A673 (cell line): Measurements from ENCODE around the gene USP14. TPM values are rescaled to one million over a fixed set of nuclear protein-coding genes. Genes with fewer than 3 reads are reported as not detected.

Source experiments
- BruUV-seq: library from RNA; stranded (reverse); fragments of 400-500 nt; replicated peaks from 2 replicates; lab custom pipeline; 2021; lab: Mats Ljungman, UMichigan
- CTCF ChIA-PET: fragments of 300-600 bp; sonication (Branson Sonifier 250); formaldehyde crosslinking; loops from one replicate; lab custom pipeline; 2022; ENCODE audit warnings: antibody characterized with exemption; lab: Charles Lee
- POLR2A ChIA-PET: fragments of 300-600 bp; sonication (Branson Sonifier 250); formaldehyde crosslinking; loops from one replicate; lab custom pipeline; 2022; ENCODE audit warnings: antibody characterized with exemption; ENCODE audit not compliant: low non-redundant PET; lab: Charles Lee
- DNase-seq: peaks from one replicate; pipeline ENCODE4 v3.0.0-alpha.2; 2015; ENCODE audit warnings: low spot score
- H3K27ac ChIP-seq: fragments of 200-600 bp; sonication (generic); 2 replicates; pipeline ENCODE4 v1.5.1; 2016; ENCODE audit warnings: mixed run types, low read depth, mild to moderate bottlenecking, mixed read lengths, antibody characterized with exemption, low read length; ENCODE audit not compliant: poor library complexity, severe bottlenecking
- H3K27me3 ChIP-seq: fragments of 200-600 bp; sonication (generic); replicated peaks from 2 replicates; pipeline ENCODE4 v1.6.1; 2017; ENCODE audit warnings: mixed run types, low read depth, mild to moderate bottlenecking, mixed read lengths, antibody characterized with exemption, low read length; ENCODE audit not compliant: insufficient read depth, poor library complexity
- H3K36me3 ChIP-seq: fragments of 200-600 bp; sonication (generic); 2 replicates; pipeline ENCODE4 v1.6.1; 2016; ENCODE audit warnings: mixed run types, mild to moderate bottlenecking, mixed read lengths, antibody characterized with exemption, low read length; ENCODE audit not compliant: insufficient read depth, poor library complexity, severe bottlenecking
- H3K4me1 ChIP-seq: fragments of 200-600 bp; sonication (generic); 2 replicates; pipeline ENCODE4 v1.6.1; 2017; ENCODE audit warnings: mixed run types, mild to moderate bottlenecking, mixed read lengths, antibody characterized with exemption, low read length; ENCODE audit not compliant: insufficient read depth, poor library complexity, severe bottlenecking
- H3K4me3 ChIP-seq: fragments of 200-600 bp; sonication (generic); 2 replicates; pipeline ENCODE4 v1.5.1; 2016; ENCODE audit warnings: low read depth, mixed run types, mild to moderate bottlenecking, mixed read lengths, low read length; ENCODE audit not compliant: poor library complexity, severe bottlenecking
- H3K9me3 ChIP-seq: fragments of 200-600 bp; sonication (generic); 2 replicates; pipeline ENCODE4 v1.6.1; 2016; ENCODE audit warnings: mixed run types, low read depth, mild to moderate bottlenecking, mixed read lengths, antibody characterized with exemption, low read length; ENCODE audit not compliant: poor library complexity, severe bottlenecking
- EZH2 ChIP-seq: fragments of 200-600 bp; sonication (generic); IDR thresholded peaks from 2 replicates; pipeline ENCODE4 v1.6.1; 2017; ENCODE audit warnings: borderline replicate concordance, low read depth, mild to moderate bottlenecking, mixed read lengths, antibody characterized with exemption, low read length; ENCODE audit not compliant: poor library complexity, severe bottlenecking
- intact Hi-C: fragments of 100-400 bp; cut with micrococcal nuclease; formaldehyde crosslinking; loops from one replicate; pipeline ENCODE4 v1.10.0; 2022; ENCODE audit not compliant: unreplicated experiment
- total RNA-seq: library from RNA; stranded (reverse); gene quantifications from 2 replicates; pipeline ENCODE4 v1.2.3, GENCODE V29; 2021
- TF ChIP-seq, protein P1 (sequence below): fragments of 300-800, 200-600 bp; sonication (generic); conservative IDR thresholded peaks from 2 replicates; pipeline ENCODE4 v1.5.1; 2017; ENCODE audit warnings: low read depth, mild to moderate bottlenecking, antibody characterized with exemption, low read length, moderate library complexity, mixed read lengths

The USP14 gene
- total RNA-seq, 1 experiment from 2014 or later, result 148 TPM

DNA sequence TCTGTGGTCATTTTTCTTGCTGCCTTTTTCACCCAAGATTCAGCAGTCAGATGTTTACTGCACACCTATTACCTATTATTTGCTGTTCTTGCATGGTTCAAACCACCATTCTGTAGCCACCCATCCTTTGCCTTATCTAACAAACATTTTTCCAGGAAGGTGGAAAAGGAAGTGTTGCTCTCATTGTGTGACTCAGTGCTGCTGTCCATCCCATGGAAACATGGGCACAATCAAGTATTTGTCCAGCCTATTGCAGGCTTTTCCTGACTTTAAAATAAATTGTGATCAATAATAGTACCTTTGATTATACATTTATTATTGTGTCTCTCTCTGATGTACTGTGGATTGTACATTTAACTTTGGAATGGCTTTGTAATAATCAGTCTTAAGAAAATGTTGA lies 53.2 kb downstream of the USP14 start:
- CTCF ChIA-PET, result no interaction called here
- peaks cover 63% of the 10 kb centered on the region for H3K36me3 ChIP-seq
- no peak overlapping the region for H3K27ac ChIP-seq
- DNase-seq, result no peak
- TSS peak; percentile 59 for BruUV-seq
- no peak for TF ChIP-seq EZH2
- TF ChIP-seq, protein P1, sequence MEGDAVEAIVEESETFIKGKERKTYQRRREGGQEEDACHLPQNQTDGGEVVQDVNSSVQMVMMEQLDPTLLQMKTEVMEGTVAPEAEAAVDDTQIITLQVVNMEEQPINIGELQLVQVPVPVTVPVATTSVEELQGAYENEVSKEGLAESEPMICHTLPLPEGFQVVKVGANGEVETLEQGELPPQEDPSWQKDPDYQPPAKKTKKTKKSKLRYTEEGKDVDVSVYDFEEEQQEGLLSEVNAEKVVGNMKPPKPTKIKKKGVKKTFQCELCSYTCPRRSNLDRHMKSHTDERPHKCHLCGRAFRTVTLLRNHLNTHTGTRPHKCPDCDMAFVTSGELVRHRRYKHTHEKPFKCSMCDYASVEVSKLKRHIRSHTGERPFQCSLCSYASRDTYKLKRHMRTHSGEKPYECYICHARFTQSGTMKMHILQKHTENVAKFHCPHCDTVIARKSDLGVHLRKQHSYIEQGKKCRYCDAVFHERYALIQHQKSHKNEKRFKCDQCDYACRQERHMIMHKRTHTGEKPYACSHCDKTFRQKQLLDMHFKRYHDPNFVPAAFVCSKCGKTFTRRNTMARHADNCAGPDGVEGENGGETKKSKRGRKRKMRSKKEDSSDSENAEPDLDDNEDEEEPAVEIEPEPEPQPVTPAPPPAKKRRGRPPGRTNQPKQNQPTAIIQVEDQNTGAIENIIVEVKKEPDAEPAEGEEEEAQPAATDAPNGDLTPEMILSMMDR, result no peak
- no peaks in the 10 kb centered on the region for H3K4me1 ChIP-seq
- H3K9me3 ChIP-seq, result no peaks in the 10 kb centered on the region
- intact Hi-C loops, result no loop called here
- no peak overlapping the region for H3K4me3 ChIP-seq
- POLR2A ChIA-PET, result no interaction called here
- no peaks in the 10 kb centered on the region for H3K27me3 ChIP-seq

DNA sequence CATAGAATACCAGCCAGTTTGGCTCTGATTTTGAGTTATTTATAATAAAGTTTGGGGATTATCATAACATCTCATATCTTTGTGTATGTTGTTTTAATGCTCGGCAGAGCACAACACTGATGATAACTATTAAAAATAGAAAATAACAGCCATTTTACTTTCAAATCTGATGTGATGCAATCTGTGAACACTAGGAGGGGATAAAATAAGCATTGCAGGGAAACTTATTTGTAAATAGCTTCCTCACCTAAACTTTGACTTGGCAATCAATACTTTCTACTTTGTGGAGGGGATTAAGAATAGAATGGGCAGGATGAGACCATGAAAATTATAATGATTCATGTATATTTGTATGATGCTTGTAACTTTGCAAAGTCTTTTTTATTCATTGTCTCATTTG lies 54.4 kb downstream of the USP14 start:
- no peak for DNase-seq
- H3K27me3 ChIP-seq, result no peaks in the 10 kb centered on the region
- intact Hi-C loops, result no loop called here
- no TSS peak for BruUV-seq
- ChIA-PET CTCF (no interaction called here), POLR2A (interaction anchor here (0.6 kb wide), 1 partner anchor 23 kb away, joined by 4 read pairs; no protein-coding TSS in a partner anchor)
- H3K9me3 ChIP-seq, result no peaks in the 10 kb centered on the region
- TF ChIP-seq, protein P1, result peak; percentile 28; the same call in 1 of the 2 replicates
- TF ChIP-seq EZH2, result no peak
- H3K27ac ChIP-seq, result no peak overlapping the region
- no peaks in the 10 kb centered on the region for H3K4me1 ChIP-seq
- H3K36me3 ChIP-seq, result peaks cover 75% of the 10 kb centered on the region
- no peak overlapping the region for H3K4me3 ChIP-seq

DNA sequence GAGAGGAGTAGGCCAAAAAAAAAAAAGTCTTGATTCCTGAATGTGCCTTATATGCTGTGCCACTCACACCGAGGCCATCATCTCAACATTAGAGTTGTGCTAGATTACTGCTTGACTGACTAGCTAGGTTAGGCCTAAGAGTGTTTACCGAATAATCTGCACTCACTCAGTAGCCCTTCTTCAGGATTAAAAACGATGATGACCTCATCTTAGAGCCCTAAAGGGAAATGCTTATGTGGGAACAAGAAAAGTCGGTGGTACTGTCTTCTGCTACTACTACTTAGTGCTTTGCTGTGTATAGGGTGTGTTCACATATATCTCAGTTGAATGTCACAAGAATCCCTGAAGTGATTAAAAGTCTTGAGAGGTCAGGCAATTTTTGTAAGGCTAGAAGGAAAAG lies 55.1 kb downstream of the USP14 start:
- ChIA-PET CTCF (no interaction called here), POLR2A (interaction anchor here (0.6 kb wide), 1 partner anchor 22 kb away, joined by 4 read pairs; no protein-coding TSS in a partner anchor)
- peaks cover 82% of the 10 kb centered on the region for H3K36me3 ChIP-seq

More for the DNA sequence above, 55.1 kb downstream of the USP14 start:
- Histone ChIP-seq H3K4me1 (no peaks in the 10 kb centered on the region), H3K27me3 (no peaks in the 10 kb centered on the region), H3K9me3 (no peaks in the 10 kb centered on the region), H3K4me3 (no peak overlapping the region), H3K27ac (no peak overlapping the region)
- TF ChIP-seq EZH2, result no peak
- TF ChIP-seq, protein P1, result no peak
- intact Hi-C loops, result no loop called here
- no TSS peak for BruUV-seq
- DNase-seq, result no peak
